Activated naive CD4-positive, alpha-beta T cell treated with anti-CD3 and anti-CD28 coated beads, Interleukin-2, amount 50 U/mL, for 72 hours (primary cell): Measurements from ENCODE around the gene SRGN. TPM values are rescaled to one million over a fixed set of nuclear protein-coding genes. Genes with fewer than 3 reads are reported as not detected.

Source experiments
- ATAC-seq, 2 donors: fragments of 150-1000 bp; cut with Tn5 transposase; 2 replicates each; pipeline ENCODE4 v1.10.0; 2021; ENCODE audit warnings: mild to moderate bottlenecking in 2 of 2, moderate library complexity in 2 of 2
- DNase-seq, 2 donors: peaks; one replicate each; pipeline ENCODE4 v3.0.0; 2021 to 2022; ENCODE audit warnings: low spot score in 2 of 2
- H3K27ac Mint-ChIP-seq, 2 donors: one replicate each; pipeline ENCODE4 v1.8.0; 2022; ENCODE audit warnings: mild to moderate bottlenecking in 2 of 2, mixed read lengths in 2 of 2
- H3K36me3 Mint-ChIP-seq, 2 donors: one replicate each; pipeline ENCODE4 v1.8.0; 2022; ENCODE audit warnings: mixed read lengths in 2 of 2
- H3K9me3 Mint-ChIP-seq, 2 donors: one replicate each; pipeline ENCODE4 v1.8.0; 2022; ENCODE audit warnings: mixed read lengths in 2 of 2
- total RNA-seq, 2 donors: library from RNA; stranded (reverse); gene quantifications; one replicate each; pipeline ENCODE4 v1.2.3, GENCODE V29; 2022

Gene SRGN
- total RNA-seq, 2 donors from 2014 or later: 150 to 490 TPM

- DNase-seq (no peak), ATAC-seq (no peak)
- Mint-ChIP-seq H3K36me3 (no peaks in the 10 kb centered on the region), H3K9me3 (no peaks in the 10 kb centered on the region), H3K27ac (peak overlapping the region in 1 of 2 donors; percentile 46)
Measured at GRCh38 chr10:69073736-69074364, 14.1 kb upstream of the SRGN start.

- no peak for ATAC-seq
- Mint-ChIP-seq H3K9me3 (no peaks in the 10 kb centered on the region), H3K27ac (peak overlapping the region in 1 of 2 donors; percentile 46), H3K36me3 (no peaks in the 10 kb centered on the region)
- no peak for DNase-seq
Measured at GRCh38 chr10:69074532-69074931, 13.4 kb upstream of the SRGN start.

- no peak for DNase-seq
- ATAC-seq: no peak
- H3K27ac Mint-ChIP-seq: no peak overlapping the region
- H3K36me3 Mint-ChIP-seq: no peaks in the 10 kb centered on the region
- H3K9me3 Mint-ChIP-seq: no peaks in the 10 kb centered on the region
Measured at GRCh38 chr10:69075431-69075830, 12.5 kb upstream of the SRGN start.

GRCh38 chr10:69078311-69078710 lies 9.6 kb upstream of the SRGN start:
- ATAC-seq (no peak), DNase-seq (no peak)
- Mint-ChIP-seq H3K36me3 (no peaks in the 10 kb centered on the region), H3K27ac (no peak overlapping the region), H3K9me3 (no peaks in the 10 kb centered on the region)

GRCh38 chr10:69080226-69080625 lies 7.7 kb upstream of the SRGN start:
- Mint-ChIP-seq H3K9me3 (no peaks in the 10 kb centered on the region), H3K27ac (no peak overlapping the region), H3K36me3 (peaks cover 0 to 2% of the 10 kb centered on the region in 2 donors)
- DNase-seq: no peak
- no peak for ATAC-seq

GRCh38 chr10:69086001-69086509 lies 1.8 kb upstream of the SRGN start:
- H3K36me3 Mint-ChIP-seq: peaks cover 18 to 36% of the 10 kb centered on the region in 2 donors
- H3K9me3 Mint-ChIP-seq: peaks cover 0 to 7% of the 10 kb centered on the region in 2 donors
- ATAC-seq: no peak
- peak overlapping the region; percentile 89 to 100 for H3K27ac Mint-ChIP-seq
- no peak for DNase-seq

GRCh38 chr10:69088471-69088769 lies 517 bp downstream of the SRGN start:
- ATAC-seq: peak in 1 of 2 donors; percentile 9
- H3K36me3 Mint-ChIP-seq: peaks cover 21 to 48% of the 10 kb centered on the region in 2 donors
- H3K9me3 Mint-ChIP-seq: peaks cover 0 to 7% of the 10 kb centered on the region in 2 donors

GRCh38 chr10:69088801-69089501 lies 1.0 kb downstream of the SRGN start:
- Mint-ChIP-seq H3K9me3 (peaks cover 0 to 7% of the 10 kb centered on the region in 2 donors), H3K36me3 (peaks cover 21 to 50% of the 10 kb centered on the region in 2 donors), H3K27ac (peak overlapping the region; percentile 98 to 100)
- peak in 1 of 2 donors; percentile 43 for DNase-seq
- ATAC-seq: peak; percentile 14 to 28

More at GRCh38 chr10:69088471-69088769, 517 bp downstream of the SRGN start:
- DNase-seq: peak in 1 of 2 donors; percentile 32
- peak overlapping the region; percentile 98 to 100 for H3K27ac Mint-ChIP-seq

GRCh38 chr10:69089638-69090599 lies 2.0 kb downstream of the SRGN start:
- peak; percentile 77 to 89 for DNase-seq
- ATAC-seq: peak; percentile 81 to 82
- Mint-ChIP-seq H3K27ac (peak overlapping the region; percentile 98 to 100), H3K9me3 (peaks cover 0 to 7% of the 10 kb centered on the region in 2 donors), H3K36me3 (peaks cover 21 to 50% of the 10 kb centered on the region in 2 donors)

- Mint-ChIP-seq H3K27ac (peak overlapping the region; percentile 98 to 100), H3K9me3 (peaks cover 0 to 7% of the 10 kb centered on the region in 2 donors), H3K36me3 (peaks cover 21 to 48% of the 10 kb centered on the region in 2 donors)
- DNase-seq (no peak), ATAC-seq (peak in 1 of 2 donors; percentile 0)
Measured at GRCh38 chr10:69090685-69091084, 2.8 kb downstream of the SRGN start.

GRCh38 chr10:69091143-69091651 lies 3.3 kb downstream of the SRGN start:
- no peak for DNase-seq
- H3K9me3 Mint-ChIP-seq: peaks cover 0 to 4% of the 10 kb centered on the region in 2 donors
- H3K27ac Mint-ChIP-seq: peak overlapping the region; percentile 98 to 100
- ATAC-seq: no peak
- peaks cover 21 to 46% of the 10 kb centered on the region in 2 donors for H3K36me3 Mint-ChIP-seq

GRCh38 chr10:69092959-69093850 lies 5.3 kb downstream of the SRGN start:
- Mint-ChIP-seq H3K36me3 (peaks cover 28 to 44% of the 10 kb centered on the region in 2 donors), H3K27ac (peak overlapping the region; percentile 58 to 79), H3K9me3 (peaks cover 0 to 3% of the 10 kb centered on the region in 2 donors)
- DNase-seq (peak in 1 of 2 donors; percentile 79), ATAC-seq (no peak)

- peaks cover 24 to 39% of the 10 kb centered on the region in 2 donors for H3K36me3 Mint-ChIP-seq
- DNase-seq: no peak
- peaks cover 0 to 1% of the 10 kb centered on the region in 2 donors for H3K9me3 Mint-ChIP-seq
- ATAC-seq: no peak
- peak overlapping the region in 1 of 2 donors; percentile 79 for H3K27ac Mint-ChIP-seq
Measured at GRCh38 chr10:69093933-69094332, 6.0 kb downstream of the SRGN start.

- no peak for DNase-seq
Measured at GRCh38 chr10:69096045-69096444, 8.1 kb downstream of the SRGN start.

GRCh38 chr10:69097729-69098128 lies 9.8 kb downstream of the SRGN start:
- DNase-seq: no peak
- Mint-ChIP-seq H3K36me3 (peaks cover 24 to 37% of the 10 kb centered on the region in 2 donors), H3K9me3 (no peaks in the 10 kb centered on the region), H3K27ac (peak overlapping the region in 1 of 2 donors; percentile 68)
- ATAC-seq: no peak

More at GRCh38 chr10:69096045-69096444, 8.1 kb downstream of the SRGN start:
- Mint-ChIP-seq H3K36me3 (peaks cover 14 to 26% of the 10 kb centered on the region in 2 donors), H3K27ac (no peak overlapping the region), H3K9me3 (no peaks in the 10 kb centered on the region)
- ATAC-seq: peak; percentile 50 to 60
